GM10266 (cell line): ENCODE data around the gene HOOK2.
"Not testable (repeated sequence)": the region's sequence is repeated elsewhere in the genome, so short reads cannot be mapped to it uniquely, and the experiment has no call there.

Source experiments
- DNase-seq: peaks from one replicate; pipeline ENCODE4 v3.0.0; 2012; ENCODE audit errors: extremely low spot score
- TF ChIP-seq, protein P1 (sequence below): IDR thresholded peaks from 2 replicates; pipeline ENCODE4 v1.5.1; 2012; ENCODE audit warnings: mild to moderate bottlenecking, low read depth; ENCODE audit not compliant: control insufficient read depth, insufficient read depth; ENCODE audit errors: missing control alignments

Gene HOOK2

DNA sequence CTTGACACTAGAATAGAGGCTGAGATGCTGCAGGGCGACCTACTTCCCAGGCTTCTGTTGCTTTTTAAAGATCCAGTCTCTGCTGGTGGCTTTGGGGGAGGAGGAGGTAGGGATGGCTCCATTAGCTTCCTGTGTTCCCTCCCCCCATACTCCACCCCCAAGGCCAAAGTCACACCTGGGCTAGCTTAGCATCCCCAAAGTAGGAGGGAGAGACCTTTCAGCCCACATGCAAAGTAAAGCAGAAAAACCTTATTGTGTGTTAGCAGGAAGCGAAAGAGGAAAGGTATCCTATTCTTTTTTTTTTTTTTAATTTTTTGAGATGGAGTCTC, 48.4 kb downstream of the HOOK2 start:
- TF ChIP-seq, protein P1, sequence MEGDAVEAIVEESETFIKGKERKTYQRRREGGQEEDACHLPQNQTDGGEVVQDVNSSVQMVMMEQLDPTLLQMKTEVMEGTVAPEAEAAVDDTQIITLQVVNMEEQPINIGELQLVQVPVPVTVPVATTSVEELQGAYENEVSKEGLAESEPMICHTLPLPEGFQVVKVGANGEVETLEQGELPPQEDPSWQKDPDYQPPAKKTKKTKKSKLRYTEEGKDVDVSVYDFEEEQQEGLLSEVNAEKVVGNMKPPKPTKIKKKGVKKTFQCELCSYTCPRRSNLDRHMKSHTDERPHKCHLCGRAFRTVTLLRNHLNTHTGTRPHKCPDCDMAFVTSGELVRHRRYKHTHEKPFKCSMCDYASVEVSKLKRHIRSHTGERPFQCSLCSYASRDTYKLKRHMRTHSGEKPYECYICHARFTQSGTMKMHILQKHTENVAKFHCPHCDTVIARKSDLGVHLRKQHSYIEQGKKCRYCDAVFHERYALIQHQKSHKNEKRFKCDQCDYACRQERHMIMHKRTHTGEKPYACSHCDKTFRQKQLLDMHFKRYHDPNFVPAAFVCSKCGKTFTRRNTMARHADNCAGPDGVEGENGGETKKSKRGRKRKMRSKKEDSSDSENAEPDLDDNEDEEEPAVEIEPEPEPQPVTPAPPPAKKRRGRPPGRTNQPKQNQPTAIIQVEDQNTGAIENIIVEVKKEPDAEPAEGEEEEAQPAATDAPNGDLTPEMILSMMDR = no peak
- no peak for DNase-seq

DNA sequence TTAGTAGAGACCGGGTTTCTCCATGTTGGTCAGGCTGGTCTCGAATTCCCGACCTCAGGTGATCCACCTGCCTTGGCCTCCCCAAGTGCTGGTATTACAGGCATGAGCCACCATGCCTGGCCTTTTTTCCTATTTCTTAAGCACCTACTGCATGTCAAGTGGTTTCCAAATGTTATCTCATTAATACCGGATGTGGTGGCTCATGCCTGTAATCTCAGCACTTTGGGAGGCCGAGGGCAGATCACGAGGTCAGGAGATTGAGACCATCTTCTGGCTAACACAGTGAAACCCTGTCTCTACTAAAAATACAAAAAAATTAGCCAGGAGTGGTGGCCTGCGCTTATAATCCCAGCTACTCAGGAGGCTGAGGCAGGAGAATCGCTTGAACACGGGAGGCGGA, 49.7 kb downstream of the HOOK2 start:
- not testable (repeated sequence) for DNase-seq

DNA sequence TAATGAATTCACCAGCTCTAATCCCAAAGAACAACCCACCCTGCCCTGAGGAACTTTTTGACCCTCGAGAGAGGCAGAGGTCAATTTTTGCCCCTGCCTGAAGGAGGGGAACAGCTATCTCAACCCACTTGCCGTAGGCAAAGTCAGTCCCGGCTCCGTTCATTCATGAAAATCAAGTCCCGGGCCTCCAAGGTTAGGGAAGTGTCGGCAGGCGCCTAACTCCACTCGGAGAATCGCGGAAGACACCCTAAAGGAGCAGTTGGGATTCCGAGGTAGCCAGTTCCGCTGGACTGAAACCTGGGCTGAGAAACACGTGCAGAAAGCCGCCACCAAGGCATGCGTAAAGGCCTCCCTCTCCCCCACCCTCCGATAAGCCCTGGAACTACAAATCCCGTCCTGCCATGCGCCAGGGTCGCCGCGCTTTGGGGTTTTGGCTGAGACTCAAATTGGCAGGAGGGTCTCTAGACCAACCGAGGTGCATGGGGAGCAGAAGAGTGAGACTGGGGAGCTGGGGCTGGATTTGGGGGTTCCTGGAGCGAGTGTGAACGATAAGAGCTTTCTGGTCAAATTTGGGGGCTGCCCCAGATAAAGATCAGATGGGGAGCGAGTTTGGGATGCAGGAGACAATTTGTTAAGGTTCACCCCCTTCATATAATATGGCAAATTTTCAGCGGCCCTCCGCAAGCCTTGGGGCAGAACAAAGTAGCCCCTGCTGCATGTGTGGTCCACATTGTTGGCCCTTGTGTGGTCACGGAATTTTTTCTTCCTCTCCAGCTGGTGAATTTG, 51.5 kb downstream of the HOOK2 start, which contains the start of gene TNPO2:
Gene TNPO2 (minus strand): TSS at position 292 of the 786 bp plus-strand sequence. CDS start 2,955 bp downstream, outside the sequence.
- peak; percentile 86 for DNase-seq
- TF ChIP-seq, protein P1 = no peak

DNA sequence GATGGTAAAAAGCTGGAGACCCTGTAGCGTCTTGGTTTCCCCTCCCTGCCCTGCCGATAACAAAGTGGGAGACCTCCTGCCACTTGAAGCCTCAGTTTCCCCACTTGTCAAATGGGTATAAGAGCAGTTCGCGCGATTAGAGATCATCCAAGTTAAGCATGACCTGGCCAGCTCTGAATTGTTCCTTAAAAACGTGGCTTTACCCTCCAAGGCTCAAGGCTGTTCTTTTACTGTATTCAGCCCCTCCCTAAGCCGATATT, 52.0 kb downstream of the HOOK2 start:
- DNase-seq = no peak
- TF ChIP-seq, protein P1 = no peak

DNA sequence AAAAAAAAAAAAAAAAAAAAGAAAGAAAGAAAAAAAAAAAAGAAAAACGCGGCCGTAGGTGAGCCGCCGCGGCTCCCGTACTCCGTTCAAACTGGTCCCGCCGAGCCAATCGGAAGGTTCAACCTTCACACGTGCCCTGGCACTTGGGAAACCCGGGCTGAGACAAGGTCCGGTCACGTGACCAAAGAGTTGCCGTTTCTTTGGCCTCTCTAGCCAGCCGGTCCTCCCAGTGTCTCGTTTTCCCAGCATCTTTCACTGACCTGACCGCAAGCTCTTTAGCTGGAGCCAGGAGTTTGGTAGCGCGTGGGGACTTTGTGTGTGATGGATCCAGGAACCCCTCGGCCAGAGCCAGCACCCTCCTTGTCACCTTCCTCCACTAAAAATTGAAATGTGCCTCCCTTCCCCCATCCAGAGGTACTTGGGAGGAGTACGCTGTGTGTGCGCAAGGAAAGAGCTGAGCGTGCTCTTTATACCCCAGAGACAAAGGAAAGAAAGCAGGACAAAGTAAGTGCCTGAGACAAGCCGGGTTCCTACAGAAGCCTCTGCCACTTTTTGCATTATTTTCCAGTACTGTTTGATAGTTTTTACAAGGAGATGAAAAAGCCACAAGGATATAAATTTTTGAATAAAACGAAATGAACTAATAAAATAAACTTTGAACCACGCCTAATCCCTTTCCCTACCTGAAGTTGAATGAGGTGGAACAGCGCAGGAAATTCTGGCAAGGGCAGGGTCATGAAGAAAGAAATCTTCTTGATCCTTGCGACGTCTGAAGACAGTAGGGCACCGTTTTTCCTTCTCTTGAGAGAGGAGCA, 52.6 kb downstream of the HOOK2 start:
- peak; percentile 99 for DNase-seq
- TF ChIP-seq, protein P1 = no peak

DNA sequence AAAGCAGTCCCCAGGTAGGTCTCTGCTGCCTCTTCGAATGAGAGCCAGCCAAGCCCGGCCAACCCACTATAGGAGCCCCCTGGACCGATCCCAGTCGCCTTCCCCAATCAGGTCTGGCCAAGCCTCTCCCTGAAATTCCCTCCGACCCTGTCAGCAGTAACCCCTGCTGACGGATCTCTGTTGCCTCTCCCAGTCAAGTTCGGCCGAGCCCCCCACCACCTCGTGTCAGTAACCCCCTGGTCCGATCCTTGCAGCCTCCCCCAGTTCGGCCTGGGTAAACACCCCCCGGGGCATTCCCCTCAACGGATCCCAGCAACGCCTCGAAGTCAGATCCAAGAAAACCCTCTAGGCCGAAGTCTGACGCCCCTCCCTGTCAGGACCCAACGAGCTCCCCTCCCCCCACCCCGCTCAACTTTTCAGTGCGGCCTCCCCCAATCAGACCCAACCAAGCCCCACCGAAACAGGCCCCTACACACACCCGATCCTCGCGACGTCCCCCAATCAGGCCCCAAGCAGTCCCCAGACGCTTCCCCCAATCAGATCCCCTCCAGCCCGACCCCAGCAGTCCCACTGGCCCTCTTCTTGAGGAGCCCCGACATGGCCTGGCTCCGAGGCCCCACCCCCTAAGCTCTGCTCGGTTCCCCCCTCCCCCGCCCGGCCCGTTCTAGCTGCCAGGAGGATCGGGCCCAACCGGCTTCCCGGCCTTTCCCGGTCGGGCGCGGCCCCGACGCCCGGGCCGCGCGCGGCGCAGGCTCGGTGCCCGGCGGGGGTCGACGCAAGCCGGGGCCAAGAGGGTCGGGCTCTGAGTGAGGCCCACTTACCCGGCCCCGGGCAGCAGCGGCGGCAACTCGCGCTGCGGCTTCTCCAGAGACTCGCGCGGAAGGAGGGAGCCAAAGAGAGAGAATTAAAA, 53.4 kb downstream of the HOOK2 start:
- TF ChIP-seq, protein P1 = no peak
- peak; percentile 90 for DNase-seq

DNA sequence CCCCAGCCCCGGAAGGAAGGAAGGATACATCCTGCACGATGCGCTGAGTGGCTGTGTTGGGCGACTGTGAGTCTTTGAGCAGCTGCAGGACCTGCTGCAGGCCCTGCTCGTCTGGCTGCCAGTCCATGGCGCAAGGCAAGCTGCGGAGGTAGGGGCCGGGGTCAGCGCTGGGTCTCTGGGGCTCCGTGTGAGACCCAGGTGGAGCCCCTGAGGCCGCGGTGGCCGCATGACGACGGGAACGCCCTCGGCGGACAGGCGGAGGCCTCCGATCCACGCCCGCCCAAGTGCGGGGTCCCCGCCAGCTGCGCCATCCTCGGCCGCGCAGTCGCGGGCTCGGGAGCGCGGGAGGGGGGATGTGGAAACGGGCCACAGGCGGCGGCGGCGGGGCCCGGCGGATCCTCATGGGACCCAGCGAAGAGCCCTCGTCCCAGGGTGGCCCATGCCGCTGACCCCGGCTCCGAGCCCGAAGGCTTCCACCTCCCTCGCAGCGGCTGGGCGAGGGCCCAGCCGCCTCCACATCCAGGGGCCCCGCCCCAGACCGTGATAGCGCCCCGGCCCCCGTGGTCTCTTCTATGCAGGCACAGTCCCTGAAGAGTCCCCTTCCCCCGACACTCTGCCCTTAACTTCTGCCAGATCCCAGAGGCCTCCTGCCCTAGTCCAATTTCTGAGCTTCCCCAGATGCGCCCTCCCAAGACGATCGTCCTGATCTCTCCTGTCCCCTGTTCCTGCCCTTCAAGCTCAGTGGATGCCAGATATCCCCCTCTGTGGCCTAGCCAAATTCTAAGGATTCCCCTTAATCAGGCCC, 54.3 kb downstream of the HOOK2 start:
- DNase-seq = no peak
- TF ChIP-seq, protein P1 = no peak
